Hematopoietic multipotent progenitor cell treated with erythropoietin and hydrocortisone succinate and interleukin-3 and kit ligand, for 4 days (in vitro differentiated cells): ENCODE measurements around the gene MYOM1.

Source experiments
- DNase-seq: peaks from one replicate; pipeline ENCODE4 v3.0.0-alpha.2; 2015

The MYOM1 gene

DNA sequence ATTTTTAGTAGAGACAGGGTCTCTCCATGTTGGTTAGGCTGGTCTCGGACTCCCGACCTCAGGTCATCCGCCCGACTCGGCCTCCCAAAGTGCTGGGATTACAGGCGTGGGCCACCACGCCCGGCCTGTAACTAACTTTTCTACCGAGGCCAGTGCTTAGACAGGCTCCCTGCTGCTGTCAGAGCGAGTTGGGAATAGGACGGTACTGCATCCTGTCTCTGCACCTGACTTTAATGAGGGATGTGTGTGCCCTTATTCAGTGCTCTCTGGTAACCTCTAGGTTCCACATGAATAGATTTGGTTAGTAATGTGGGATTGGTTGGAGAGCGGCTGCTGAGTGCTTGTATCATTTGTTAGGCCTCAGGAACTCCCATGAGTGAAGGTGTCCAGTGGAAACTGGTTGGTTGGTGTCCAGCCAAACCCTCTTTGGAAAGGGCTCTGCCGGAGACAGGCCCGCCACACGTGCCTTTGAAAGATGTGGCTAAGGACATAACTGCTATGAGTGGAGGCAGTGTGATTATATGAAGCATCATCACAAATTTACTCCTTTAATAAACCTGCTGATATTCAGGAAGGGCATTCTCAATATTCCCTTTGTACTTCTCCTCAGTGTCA, 36.6 kb downstream of the MYOM1 start:
- DNase-seq = no peak

DNA sequence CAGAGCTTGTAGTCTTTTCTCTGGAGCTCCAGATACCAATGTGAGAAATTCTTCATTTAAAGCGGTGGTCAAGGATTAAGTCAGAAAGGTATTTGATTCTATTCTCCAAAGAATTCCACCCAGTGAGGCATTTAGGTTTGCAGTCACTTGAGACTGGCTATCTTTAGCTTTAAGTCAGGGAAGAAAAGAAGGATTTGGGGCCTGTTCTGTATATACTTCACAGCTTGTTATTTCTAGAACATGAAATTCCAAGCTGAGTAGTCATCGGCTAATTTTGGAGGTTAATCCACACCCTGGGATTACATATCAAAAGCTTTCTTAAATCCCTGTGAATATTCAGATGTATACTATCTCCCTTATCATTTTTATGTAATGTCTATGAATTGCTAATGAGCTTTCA, 39.4 kb downstream of the MYOM1 start:
- no peak for DNase-seq

DNA sequence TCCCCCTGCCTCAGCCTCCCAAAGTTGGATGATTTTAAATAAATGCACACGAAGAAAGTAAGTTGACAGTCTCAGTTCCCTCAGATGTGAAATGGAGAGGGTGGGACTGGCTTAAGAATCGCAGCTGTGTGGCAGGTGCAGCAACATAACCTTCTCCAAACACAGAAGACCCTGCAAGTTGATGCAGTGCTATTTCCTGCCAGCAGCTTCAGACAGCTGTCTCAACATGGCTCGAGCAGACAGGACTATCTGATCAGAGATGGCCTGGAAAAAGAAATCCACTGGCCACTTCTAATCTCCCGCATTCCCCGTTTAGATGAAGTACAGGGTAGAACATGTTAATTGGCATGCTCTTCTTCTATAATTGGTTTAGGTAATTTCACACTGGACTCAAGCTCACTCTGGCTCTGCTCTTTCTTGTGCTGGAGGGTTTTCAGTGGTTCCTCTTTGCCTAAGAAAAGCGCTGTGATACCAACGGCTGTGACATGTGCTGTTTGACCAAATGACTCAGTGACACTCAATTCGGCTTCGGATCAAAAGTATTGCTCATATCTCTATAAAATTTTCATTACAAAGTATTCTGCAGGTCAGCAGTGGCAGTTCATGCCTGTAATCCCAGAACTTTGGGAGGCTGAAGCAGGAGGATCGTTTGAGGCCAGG, 40.2 kb downstream of the MYOM1 start:
- DNase-seq = peak; percentile 41

DNA sequence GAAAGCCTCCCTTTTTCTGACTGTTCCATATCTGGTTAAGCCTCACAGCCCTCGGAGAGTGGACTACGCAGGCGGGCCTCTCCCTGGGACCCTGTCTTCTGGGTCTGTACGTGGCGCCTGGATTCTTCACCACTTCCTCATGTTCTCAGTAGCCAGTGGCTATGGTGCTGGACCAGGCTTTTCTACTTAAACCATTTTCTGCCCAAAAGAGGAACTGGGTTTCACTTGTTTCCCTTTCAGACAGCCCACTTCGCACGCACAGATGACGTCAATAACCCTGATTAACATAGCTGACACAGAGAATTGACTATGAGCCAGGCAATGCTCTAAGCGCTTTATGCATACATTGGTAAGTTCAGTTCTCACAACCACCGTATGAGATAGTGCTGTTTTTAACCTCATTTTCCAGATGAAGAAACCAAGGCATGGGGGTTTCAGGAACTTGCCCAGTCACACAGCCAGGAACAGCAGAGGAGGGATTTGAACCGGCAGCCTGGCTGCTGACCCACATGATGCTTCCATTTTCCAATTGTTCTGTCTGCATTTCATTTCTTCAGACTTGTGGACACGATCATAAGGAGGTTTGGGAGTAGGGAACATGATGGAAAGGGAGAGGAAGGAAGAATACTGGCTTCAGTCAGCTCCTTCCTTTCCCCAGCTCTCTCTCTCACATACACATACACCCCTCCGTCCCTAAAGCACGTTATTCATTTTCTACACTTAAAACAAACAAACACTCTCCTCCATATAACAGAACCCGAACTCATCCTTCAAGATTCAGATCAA, 41.7 kb downstream of the MYOM1 start:
- DNase-seq = peak; percentile 98

DNA sequence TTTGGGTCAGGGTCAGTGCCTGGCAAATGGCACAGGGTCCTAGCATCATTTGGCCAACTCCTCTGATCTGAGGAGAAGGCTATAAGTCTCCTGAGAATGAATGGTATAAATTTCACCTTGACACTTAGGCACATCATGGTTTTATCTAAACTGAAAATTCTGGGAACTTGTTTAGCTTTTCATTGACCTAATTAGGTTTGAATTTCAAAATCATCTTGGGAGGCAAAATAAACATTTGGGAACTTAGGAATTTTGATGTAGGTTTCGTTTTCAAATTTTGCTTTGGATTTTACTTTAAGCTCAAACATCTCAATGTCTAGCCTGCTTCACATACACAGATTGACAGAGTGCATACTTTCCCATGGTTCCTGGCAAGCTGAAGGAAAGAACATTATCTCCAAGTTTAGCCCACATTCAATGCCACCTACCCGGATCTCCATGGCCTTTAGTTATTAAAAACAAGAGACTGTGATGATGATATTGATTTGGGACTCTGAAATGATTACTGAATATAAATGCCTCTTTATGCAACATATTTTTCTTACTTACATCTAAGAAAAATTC, 44.5 kb downstream of the MYOM1 start:
- DNase-seq = no peak

DNA sequence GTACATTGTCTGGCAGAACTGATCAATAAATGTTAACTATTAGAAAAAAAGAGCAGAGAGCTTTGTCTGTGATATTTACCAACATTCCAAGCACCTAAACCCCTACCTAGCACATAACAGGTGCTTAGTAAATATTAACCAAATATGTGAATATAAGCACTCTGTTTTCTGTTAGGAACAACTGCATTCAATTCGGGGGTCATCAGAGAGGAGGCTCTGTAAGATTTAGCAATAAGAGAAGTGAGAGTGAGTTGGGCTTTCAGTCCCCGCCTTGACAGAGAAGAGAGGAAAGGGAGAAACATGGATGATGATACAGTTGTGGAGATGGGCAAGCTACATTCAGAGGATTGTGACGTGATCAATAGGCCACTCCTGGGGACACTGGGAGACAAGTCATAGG, 47.7 kb downstream of the MYOM1 start:
- DNase-seq = no peak

DNA sequence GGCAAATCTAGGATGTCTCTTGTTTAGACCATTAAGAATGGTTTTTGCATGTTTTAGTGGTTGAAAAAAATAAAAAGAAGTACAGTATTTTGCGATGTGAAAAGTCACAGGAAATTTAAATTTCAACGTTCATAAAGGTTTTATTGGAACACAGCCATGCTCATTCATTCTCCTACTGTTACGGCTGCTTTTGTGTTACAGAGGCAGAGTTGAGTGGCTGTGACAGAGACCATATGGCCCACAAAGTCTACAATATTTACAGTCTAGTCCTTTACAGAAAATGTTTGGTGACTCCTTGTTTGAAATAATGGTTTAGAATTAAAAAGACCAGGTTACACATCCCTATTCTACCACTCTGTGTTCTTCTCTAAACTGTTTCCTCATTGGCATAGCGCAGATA, 48.1 kb downstream of the MYOM1 start:
- DNase-seq = no peak

DNA sequence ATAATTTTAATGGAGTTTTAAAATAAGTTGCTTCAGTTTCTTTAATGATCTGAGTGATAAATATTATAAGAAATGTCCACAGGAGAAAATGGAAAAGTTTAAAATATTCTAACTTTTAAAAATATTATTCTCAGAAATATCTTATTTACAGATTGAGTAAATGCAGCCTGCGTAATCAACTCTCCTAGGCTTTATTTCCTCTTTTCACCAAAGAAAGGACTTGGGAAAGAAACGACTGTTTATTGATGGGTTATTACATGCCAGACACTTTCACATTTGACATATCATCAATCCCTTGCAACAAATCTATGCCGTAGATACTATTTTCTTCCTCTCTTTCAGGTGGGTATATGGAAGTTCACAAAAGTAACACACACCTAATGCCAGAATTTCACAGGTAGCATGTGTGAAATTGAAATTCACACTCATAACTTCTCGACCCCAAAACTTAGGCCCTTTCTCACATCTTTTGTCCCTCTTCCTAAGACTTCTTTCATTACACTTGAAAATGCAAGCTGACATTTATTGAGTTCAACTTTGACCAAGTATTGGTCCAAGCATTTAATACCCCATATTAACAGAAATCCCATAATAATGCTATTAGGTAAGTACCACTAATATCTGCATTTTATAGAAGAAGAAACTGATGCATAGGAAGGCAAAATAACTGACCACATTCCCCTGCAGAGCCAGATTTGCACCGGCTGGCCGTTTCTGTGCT, 49.2 kb downstream of the MYOM1 start:
- DNase-seq = no peak

DNA sequence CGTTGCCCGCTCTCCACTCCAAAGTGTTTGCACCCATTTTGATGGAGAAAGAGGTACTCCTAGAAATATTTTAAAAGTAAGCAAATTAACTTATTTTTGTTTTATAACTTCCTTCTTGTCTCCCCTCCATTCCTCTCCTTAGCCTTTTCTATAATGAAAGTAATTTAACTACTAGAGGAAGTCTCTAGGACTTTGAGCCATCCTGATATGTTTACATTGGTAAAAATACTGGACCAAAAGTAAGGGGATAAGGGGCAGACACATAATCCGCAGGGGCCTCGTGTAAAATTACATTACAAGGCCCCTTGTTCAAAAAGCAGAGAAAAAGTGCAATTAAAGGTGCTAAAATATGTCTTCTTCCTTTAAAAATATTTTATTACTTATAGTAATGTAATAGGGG, 55.4 kb downstream of the MYOM1 start:
- no peak for DNase-seq

DNA sequence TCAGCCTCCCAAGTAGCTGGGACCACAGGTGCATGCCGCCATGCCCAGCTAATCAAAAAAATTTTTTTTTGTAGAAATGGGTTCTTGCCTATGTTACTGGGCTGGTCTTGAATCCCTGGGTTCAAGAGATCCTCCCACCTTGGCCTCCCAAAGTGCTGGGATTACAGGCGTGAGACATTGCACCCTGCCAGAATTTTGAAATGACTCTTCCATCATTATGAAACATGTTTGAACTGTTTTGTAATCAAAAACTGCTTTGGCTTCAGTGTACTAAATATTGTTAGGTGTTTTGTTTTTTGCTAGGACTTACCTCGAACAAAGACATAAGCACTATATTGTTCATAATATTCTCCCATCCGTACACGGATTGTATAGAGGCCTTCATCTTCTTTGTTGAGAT, 55.8 kb downstream of the MYOM1 start:
- DNase-seq = no peak

DNA sequence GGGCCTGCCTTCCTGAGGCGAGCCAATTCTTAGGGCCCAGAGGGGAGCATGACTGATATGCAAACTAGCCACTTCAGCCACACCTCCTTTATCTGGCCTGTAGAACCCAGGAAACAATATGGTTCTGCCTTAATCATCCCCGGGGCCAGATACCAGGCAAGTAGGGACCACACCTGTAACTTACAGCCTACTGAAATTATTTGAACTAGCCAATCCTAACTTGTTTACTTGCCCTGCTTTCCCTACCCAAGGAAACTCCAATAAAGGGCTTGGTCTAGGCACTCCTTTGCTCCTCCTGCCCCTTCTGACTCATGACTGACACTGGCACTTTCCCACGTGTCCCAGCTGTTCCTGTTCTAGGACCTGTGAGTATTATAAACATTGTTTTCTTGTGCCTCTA, 57.6 kb downstream of the MYOM1 start:
- DNase-seq = peak; percentile 35

DNA sequence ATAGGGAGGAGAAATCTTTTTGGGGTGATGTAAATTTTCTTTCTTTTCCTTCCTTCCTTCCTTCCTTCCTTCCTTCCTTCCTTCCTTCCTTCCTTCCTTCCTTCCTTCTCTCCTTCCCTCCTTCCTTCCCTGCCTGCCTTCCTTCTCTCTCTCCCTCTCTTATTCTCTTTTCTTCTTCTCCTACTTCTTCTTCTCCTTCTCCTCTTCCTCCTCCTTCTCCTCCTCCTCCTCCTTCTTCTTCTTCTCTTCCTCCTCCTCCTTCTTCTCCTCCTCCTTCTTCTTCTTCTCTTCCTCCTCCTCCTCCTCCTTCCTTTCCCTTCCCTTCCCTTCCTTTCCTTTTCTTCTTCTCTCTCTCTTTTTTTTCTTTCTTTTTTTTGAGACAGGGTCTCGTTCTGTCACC, 59.9 kb downstream of the MYOM1 start:
- DNase-seq = no peak

DNA sequence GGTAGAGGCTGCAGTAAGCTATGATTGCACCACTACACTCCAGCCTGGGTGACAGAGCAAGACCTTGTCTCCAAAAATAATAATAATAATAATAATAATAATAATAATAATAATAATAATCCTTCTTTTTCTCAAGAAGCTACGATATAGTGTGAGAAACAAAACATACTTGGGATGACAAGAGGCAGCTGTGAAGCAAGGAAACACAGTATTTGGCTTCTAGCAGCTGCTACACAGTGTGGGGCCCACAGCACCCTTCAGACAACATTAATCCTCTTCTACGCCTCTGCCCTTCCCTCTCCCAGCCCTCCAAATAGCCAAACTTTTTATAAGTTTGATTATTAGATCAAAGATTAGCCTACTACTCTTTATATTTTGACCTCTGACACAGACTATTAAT, 62.2 kb downstream of the MYOM1 start:
- no peak for DNase-seq

DNA sequence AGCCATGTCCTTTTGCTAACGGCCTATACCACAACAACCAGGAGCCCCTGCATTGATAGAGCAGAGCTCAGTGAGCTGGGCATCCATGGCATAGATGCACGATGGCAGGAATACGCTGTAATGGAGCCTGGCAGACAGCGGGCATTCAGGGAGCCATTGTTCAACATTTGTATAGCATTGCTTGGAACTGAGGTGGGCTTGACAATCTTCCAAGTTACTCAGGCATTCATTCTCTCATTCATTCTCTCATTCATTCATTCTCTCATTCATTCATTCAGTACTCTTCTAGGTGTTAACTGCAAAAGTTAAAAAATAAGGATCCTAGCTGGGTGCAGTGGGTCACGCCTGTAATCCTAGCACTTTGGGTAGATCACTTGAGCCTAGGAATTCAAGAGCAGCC, 62.7 kb downstream of the MYOM1 start:
- DNase-seq = no peak

DNA sequence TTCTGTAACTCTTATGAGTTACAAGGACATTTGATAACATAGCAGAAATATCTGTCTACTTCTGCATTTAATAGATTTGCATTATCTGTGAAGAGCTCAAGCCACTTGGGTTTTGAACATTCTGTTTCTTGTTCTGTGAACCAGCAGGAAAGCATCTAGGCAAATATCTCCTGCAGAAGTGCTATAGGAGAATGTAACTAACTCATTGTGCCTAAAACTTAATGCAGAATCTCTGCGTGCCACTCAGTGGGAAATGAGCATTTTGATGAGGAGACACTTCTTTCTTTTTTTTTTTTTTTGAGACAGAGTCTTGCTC, 63.5 kb downstream of the MYOM1 start:
- DNase-seq = peak; percentile 22

DNA sequence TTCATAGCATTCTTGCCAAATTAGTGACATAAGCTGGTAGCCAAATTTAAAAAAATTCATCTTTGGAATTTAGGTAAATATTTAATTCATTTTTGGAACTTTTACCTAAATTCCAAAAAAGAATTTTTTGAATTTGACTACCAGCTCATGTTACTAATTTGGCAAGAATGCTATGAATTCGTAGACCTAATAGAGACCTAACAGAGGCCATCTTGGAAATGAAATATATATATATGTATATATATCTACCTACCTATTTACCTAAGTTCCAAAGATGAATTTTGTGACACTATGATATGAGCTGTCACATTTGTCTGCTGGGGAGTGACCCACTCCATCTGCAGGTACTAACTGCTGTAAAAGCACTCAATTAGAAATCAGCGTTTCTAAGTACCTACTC, 65.6 kb downstream of the MYOM1 start:
- no peak for DNase-seq

DNA sequence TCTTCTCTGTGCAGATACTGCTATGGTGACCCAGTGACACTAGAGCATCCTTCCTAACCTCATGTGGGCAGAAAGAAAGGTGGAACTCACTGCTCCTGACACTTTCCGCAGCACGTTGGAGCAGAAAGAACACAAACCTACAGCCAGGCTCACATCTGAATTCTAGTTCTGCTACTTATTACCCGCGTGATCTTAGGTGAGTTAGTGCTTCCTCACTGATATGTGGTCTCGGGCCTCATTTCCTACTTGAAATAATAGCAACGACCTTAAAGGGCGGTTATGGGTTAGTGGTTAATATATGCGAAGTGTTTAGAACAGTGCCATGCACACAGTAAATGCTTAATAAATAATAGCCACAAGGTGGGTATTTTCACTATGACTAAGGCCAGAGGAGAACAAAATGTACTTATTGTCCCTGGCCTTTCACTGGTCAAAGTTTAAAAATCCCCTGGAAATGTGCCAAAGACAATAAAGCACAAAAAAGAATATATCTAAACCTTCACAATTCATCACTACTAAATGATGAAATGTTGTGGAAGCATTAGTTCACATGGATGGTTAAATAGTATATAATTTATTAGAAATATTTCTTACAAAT, 66.6 kb downstream of the MYOM1 start:
- DNase-seq = no peak

DNA sequence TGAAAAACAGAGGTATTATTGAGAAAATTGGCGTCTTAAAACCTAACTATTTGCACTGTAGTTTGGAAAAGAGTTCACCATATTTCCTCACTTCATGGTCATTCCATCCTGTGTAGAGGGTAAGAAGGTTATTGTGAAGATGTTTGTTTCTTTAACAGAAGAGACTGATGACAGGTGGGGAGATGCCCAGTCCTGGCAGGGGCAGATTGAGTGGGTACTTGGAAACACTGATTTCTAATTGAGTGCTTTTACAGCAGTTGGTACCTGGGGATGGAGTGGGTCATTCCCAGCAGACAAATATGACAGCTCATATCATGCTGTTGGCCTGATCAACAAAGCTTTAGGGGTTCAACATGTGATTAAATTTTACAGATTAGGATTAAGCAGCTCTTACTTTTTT, 67.5 kb downstream of the MYOM1 start:
- no peak for DNase-seq

DNA sequence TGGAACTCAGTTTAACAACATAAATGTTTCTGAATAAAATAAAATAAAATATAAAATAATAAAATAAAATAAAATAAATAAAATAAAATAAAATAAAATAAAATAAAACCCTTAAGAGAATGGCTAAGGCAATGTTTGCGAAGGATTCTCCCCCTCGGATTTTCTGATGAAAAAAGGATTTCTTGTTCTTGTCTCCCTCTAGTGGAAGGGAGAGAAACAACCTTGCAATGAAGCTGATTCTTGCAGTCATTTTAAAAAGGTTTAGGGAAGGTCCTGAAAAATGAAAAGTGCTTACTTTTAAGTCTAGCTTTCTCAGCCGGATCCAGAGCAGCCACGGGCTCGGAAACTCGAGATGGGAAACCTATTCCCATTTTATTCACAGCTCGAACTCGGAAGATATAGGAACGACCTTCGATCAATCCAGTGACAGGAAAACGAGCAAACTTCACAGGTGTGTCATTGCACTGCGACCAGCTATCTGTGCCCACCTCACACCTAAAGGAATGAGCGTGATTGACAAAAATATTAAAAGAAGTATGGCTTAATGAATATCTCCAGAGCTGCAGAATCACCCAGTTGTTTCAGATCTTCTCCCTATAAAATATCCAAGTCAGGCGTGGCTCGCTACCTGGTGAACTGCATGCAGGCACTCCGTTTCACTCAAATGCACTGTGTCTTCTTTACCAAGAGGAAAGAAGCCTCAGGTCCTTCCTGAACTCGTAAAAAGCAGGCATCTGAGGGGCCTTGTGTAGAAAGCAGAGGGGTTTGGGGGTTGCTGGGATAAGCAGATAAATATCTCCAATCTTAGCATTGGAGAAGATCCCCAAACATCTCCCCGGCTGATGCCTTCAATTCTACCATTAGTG, 68.1 kb downstream of the MYOM1 start:
- peak; percentile 78 for DNase-seq

DNA sequence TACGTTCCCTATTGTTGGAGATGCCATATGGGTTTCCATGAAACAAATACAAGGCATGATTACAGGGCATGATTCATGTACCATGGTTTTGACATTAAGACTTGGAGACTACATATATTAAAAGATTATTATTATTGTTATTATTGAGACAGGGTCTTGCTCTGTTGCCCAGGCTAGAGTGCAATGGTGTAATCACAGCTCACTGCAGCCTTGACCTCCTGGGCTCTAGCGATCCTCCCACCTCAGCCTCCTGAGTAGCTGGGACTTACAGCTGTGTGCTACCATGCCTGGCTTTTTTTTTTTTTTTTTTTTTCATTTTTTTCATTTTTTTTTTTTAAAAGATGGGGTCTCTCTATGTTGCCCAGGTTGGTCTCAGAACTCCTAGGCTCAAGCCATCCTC, 69.1 kb downstream of the MYOM1 start:
- DNase-seq = no peak

DNA sequence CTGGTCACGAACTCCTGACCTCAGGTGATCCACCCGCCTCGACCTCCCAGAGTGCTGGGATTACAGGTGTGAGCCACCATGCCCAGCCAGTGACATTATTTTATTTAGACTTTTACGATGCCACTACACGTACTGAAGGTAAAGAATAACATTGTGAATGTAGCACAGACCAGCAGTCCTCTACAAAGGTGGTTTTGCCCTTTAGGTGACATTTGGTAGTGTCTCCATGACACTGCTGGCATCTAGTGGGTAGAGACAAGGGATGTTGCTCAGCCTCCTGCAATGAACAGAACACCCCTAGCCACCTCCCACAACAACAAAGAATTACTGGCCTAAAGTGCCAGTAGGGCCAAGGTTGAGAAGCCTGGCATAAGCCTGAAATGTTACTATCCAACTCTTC, 69.5 kb downstream of the MYOM1 start:
- peak; percentile 18 for DNase-seq

DNA sequence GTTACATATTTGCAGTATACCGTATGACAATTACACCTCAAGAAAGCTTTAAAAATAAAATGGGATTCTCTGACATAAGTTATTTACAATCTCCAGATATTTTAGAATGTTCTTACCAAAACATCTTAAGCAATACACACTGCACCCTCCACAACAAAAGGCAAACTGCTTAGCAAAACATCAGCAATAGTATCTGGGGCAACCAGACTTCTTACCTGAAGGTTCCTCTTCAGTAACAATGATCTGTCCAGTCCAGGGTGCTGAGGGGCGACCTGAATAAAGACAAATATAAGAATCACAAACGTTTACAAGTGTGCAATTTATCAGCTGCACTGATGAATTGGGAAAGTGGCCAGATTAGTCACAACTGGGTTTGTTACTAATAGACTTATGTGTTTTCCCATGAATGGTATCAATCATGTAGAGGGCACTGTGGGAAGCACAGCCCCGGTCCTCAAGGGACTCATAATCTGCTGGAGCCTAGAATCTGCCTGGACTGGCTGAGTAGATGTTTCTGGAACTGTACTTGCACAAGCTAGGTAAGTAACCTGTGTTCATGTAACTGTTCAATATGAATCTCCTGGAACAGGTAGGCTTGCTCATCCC, 70.7 kb downstream of the MYOM1 start:
- DNase-seq = no peak
